Naive B cell (primary cell): ENCODE data around the gene TBC1D22A. TPM values are rescaled to one million over a fixed set of nuclear protein-coding genes. Genes with fewer than 3 reads are reported as not detected.
A peak's percentile ranks its signal among the peaks of the same experiment; 100 is the strongest.

Experiments used
- ATAC-seq, 2 donors: fragments of 150-1000 bp; cut with Tn5 transposase; 2 replicates each; pipeline ENCODE4 v1.10.0; 2021; ENCODE audit warnings: low read depth in 2 of 2, mild to moderate bottlenecking in 2 of 2, moderate library complexity in 2 of 2
- DNase-seq: peaks from one replicate; pipeline ENCODE4 v3.0.0; 2022
- H3K27ac Mint-ChIP-seq, 6 donors: one replicate each; pipeline ENCODE4 v1.8.0; 2020 to 2022; ENCODE audit warnings: mild to moderate bottlenecking in 6 of 6, mixed read lengths in 6 of 6, moderate library complexity in 5 of 6, inconsistent platforms in 2 of 6
- H3K27me3 Mint-ChIP-seq, 3 donors: one replicate each; pipeline ENCODE4 v1.8.0; 2021 to 2022; ENCODE audit warnings: mixed read lengths in 3 of 3, mild to moderate bottlenecking in 1 of 3
- H3K36me3 Mint-ChIP-seq, 2 donors: one replicate each; pipeline ENCODE4 v1.8.0; 2020 to 2022; ENCODE audit warnings: mixed read lengths in 2 of 2, inconsistent platforms in 1 of 2, mild to moderate bottlenecking in 1 of 2
- H3K4me1 Mint-ChIP-seq, 3 donors: one replicate each; pipeline ENCODE4 v1.8.0; 2020 to 2022; ENCODE audit warnings: mixed read lengths in 3 of 3, inconsistent platforms in 1 of 3, mild to moderate bottlenecking in 1 of 3, moderate library complexity in 1 of 3
- H3K4me3 Mint-ChIP-seq, 8 donors: one replicate each; pipeline ENCODE4 v1.8.0; 2020 to 2022; ENCODE audit warnings: mild to moderate bottlenecking in 8 of 8, mixed read lengths in 8 of 8, moderate library complexity in 8 of 8, inconsistent platforms in 2 of 8
- H3K9me3 Mint-ChIP-seq, 7 donors: one replicate each; pipeline ENCODE4 v1.8.0; 2020 to 2022; ENCODE audit warnings: mixed read lengths in 7 of 7, mild to moderate bottlenecking in 5 of 7, inconsistent platforms in 2 of 7, moderate library complexity in 1 of 7
- polyA plus RNA-seq, 6 donors: library from polyadenylated mRNA; unstranded; fragments of 300-500 nt; fragmentation: Illumina TruSeq; gene quantifications; one replicate each; pipeline ENCODE4 v1.2.3, GENCODE V29; 2021; ENCODE audit warnings: low read depth in 6 of 6

TBC1D22A gene
- polyA plus RNA-seq, 6 donors from 2014 or later = 47.2 to 74.5 (median 62.6) TPM

DNA sequence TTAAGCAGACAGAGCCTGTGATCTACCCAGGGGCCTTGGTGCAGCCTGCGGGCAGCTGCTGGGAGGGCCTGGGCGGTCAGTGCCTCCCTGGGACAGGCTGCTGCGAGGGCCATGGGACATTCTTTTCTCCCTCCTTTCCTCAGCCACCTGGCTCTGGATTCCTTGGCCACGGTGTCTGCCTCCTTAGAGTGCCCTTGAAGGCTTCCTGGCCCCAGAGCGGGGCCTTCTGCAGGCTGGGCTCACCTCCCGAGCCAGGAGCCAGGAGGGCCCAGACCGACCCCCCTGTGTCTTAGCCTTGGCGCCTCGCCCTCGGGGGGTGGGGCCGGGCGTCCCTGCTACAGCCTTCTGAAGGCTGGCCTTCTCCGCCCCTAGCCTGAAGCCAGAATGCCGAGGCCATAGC, 231.2 kb downstream of the TBC1D22A start:
- Mint-ChIP-seq H3K36me3 (peaks cover 9 to 14% of the 10 kb centered on the region in 2 donors), H3K27me3 (no peaks in the 10 kb centered on the region), H3K27ac (no peak overlapping the region), H3K4me3 (no peak overlapping the region), H3K4me1 (peaks cover 7 to 24% (median 9%) of the 10 kb centered on the region in 3 donors), H3K9me3 (no peaks in the 10 kb centered on the region)
- ATAC-seq (no peak), DNase-seq (no peak)

DNA sequence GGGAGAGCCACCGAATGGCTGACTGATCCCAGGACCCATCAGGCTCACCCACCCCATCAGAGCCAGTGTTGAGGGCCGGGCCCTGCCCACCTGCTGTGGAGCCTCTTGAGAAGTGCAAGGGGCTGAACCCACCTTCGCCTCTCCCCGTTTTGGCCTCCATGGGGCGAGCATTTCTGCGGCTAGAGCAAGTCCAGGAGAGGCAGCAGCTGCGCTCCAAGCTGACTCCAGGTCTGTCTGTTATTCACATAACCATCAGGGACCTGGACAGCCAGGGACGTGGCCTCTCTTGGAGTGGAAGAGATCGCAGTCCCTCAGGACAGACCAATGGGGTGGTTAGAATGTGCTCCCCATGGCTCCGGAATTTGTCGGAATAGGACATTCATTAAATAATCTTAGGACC, 231.8 kb downstream of the TBC1D22A start:
- Mint-ChIP-seq H3K4me3 (no peak overlapping the region), H3K27me3 (no peaks in the 10 kb centered on the region), H3K27ac (peak overlapping the region in 1 of 6 donors; percentile 78), H3K36me3 (peaks cover 14 to 15% of the 10 kb centered on the region in 2 donors), H3K9me3 (no peaks in the 10 kb centered on the region), H3K4me1 (peaks cover 11 to 24% (median 13%) of the 10 kb centered on the region in 3 donors)
- ATAC-seq (no peak), DNase-seq (no peak)

DNA sequence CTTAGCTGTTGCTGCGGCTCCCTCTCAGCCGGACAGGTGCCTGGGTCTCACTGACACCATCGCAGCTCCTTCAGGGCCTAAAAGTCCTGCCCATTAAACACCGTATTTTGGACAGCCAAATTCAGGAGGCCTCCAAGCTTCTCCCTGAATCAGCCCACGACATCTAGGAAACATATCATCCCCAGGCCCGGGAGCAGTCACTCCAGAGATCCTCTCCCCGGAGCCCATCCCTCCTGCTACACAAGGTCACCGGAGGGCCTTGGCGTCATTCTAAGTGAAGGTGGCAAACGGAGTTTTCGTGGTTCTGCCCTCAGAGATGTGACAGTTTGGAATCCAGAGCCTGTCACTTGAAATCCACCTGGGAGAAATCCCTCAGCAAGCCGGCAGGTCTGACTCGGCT, 232.5 kb downstream of the TBC1D22A start:
- H3K9me3 Mint-ChIP-seq = no peaks in the 10 kb centered on the region
- peaks cover 13 to 24% (median 18%) of the 10 kb centered on the region in 3 donors for H3K4me1 Mint-ChIP-seq
- ATAC-seq = no peak
- no peak overlapping the region for H3K4me3 Mint-ChIP-seq
- no peaks in the 10 kb centered on the region for H3K27me3 Mint-ChIP-seq
- DNase-seq = no peak
- peaks cover 15 to 19% of the 10 kb centered on the region in 2 donors for H3K36me3 Mint-ChIP-seq
- no peak overlapping the region for H3K27ac Mint-ChIP-seq

DNA sequence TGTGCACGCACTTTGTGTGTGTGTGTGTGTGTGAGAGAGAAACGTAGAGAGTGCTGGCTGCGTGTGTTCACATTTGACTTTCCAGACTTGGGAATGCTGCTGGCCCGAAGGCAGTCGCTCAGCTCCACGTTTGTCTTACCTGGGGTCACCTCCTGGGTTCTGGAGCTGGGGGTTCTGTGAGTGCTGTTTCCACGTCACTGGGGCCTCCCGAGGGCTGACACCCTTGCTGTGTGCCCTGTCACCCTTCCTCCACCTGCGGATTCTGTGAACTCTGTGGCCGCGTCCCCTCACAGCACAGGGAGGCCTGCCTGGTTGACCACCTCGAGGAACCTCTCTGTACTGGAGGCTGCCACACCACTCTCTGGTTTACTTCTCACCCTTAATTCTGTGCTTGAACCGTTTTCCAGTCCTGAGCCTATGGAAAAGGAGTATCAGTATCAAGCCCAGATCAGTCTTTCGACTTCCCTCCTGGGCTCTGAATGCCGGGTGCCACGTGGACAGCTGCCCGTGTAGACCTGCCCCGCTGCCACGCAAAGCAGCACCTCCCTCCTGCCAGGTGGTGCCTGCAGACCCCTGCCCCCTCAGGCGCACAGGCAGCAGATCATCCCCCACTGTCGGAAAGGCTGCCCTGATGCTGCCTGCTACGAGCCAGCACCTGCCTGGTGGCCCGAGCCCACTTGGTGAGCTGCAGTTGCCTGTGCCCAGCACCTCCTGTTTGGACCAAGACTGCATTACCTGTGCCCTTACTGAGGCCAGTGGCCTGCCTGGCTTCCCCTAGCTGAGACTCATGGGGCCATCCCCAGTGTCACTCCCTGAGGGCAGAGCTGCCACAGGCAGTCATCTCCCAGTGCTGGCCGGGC, 233.3 kb downstream of the TBC1D22A start:
- Mint-ChIP-seq H3K36me3 (peaks cover 17% of the 10 kb centered on the region in 2 donors), H3K9me3 (no peaks in the 10 kb centered on the region), H3K4me3 (no peak overlapping the region), H3K4me1 (peaks cover 17 to 28% (median 24%) of the 10 kb centered on the region in 3 donors), H3K27ac (no peak overlapping the region), H3K27me3 (no peaks in the 10 kb centered on the region)
- DNase-seq (no peak), ATAC-seq (no peak)

DNA sequence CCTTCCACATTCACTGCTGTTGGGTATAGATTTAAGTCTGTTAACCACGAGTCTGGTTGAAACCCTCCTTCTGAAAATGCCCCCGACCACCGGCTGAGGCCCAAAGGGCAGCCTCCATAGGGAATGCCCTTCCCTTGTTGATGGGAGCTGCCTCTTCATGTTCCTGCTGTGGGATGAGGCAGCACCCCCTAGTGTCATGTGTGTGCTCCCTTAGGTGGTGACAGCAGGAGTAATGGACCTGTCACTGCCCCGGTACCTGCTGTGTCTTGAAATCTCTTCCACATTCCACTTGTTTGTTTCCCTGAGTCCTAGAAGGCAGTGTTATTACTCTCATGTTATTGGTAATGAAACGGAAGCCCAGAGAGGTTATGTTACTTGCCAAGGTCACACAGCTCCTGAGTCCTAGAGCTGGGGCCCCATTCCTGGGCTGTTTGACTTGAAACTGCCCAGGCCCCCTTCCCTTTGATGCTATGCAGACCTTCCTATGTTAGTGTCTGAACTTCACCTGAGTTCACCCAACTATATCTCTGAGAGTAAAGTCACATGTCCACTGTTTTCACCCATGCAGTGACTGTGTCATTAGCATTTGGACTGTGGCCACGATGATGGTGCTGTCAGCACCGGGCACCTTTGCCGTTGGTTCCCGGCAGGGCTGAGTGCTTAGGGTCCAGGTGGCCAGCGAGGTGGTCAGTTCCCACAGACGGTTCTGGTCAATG, 234.3 kb downstream of the TBC1D22A start:
- ATAC-seq = no peak
- Mint-ChIP-seq H3K27me3 (no peaks in the 10 kb centered on the region), H3K4me1 (peaks cover 16 to 25% (median 24%) of the 10 kb centered on the region in 3 donors), H3K4me3 (no peak overlapping the region), H3K27ac (peak overlapping the region in 4 of 6 donors; percentile 66 to 92 (median 82)), H3K36me3 (peaks cover 7 to 14% of the 10 kb centered on the region in 2 donors), H3K9me3 (no peaks in the 10 kb centered on the region)
- no peak for DNase-seq

DNA sequence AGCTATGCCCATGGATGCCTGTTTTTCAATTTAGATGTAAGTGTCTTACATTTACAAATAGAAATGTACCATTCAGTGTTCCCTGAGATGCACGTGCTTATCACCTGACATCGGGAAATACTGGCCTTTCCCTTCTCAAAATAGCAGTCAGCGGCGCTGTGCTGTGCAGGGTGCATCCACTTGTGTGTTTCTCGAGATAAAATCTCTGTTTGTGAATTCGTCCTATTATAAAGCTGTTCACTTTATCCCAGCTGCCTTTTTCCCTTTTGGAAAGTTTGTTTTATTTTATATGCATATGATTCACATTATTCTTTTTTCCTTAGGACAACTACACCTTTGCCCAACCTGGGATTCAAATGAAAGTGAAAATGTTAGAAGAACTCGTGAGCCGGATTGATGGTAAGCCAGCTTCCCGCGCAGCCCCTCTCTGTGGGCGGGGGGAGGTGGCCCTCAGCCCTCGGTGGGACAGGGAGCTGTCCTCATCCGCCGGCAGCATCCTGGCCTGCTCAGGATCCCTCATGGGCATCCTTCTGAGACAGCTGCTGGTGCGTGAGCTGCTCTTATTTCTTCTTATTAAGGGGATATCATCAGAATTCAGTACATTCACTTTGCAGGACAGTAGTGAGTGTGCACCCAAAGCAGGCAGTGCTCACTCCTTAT, 235.0 kb downstream of the TBC1D22A start:
- Mint-ChIP-seq H3K27ac (no peak overlapping the region), H3K9me3 (no peaks in the 10 kb centered on the region), H3K36me3 (peaks cover 7 to 14% of the 10 kb centered on the region in 2 donors), H3K4me3 (no peak overlapping the region), H3K4me1 (peaks cover 21 to 24% (median 24%) of the 10 kb centered on the region in 3 donors), H3K27me3 (no peaks in the 10 kb centered on the region)
- DNase-seq (no peak), ATAC-seq (no peak)

DNA sequence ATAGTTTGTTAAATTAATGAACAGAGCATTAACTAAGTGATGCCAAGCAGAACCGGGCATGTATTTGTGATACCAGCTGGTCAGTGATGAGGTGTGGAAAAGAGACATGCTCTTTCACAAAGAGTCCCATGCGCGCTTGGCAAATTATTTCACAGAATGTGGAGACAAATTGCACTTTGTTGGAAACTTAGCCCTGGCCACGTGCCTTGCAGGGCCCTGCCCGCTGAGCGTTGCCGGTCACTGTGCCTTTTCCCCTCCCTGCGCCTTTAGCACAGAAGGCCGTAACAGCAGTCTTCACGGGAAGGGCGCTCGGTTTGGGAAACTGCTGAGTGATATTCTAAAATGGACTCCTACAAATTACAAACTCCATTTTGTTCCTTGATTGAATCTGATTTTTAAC, 235.9 kb downstream of the TBC1D22A start:
- H3K4me3 Mint-ChIP-seq = no peak overlapping the region
- no peaks in the 10 kb centered on the region for H3K9me3 Mint-ChIP-seq
- H3K4me1 Mint-ChIP-seq = peaks cover 19 to 22% (median 21%) of the 10 kb centered on the region in 3 donors
- no peaks in the 10 kb centered on the region for H3K27me3 Mint-ChIP-seq
- no peak for DNase-seq
- no peak for ATAC-seq
- H3K27ac Mint-ChIP-seq = peak overlapping the region in 2 of 6 donors; percentile 49 to 62
- H3K36me3 Mint-ChIP-seq = peaks cover 7 to 14% of the 10 kb centered on the region in 2 donors

DNA sequence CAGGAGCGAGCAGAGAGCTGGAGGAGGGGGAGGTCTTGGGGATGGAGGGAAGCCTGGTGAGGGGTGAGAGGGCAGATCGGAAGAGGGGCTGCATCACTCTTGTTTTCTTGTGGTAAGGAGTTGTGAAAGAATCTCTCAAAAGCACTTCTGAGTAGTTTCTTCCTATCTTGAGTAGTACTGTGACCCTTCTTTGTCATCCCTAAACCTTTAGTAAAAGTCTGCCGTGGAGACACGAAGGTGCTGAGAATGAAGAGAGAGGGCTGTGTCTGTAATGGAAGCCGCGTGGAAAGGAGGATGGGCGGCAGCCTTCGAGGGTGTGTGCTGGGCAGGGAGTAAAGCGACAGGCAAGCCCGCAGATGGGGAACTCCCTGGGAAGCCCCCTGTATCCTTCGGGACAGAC, 237.8 kb downstream of the TBC1D22A start:
- peak overlapping the region in 1 of 8 donors; percentile 23 for H3K4me3 Mint-ChIP-seq
- no peaks in the 10 kb centered on the region for H3K27me3 Mint-ChIP-seq
- no peak for DNase-seq
- H3K9me3 Mint-ChIP-seq = no peaks in the 10 kb centered on the region
- H3K27ac Mint-ChIP-seq = peak overlapping the region in 5 of 6 donors; percentile 66 to 90 (median 83)
- peaks cover 7 to 14% of the 10 kb centered on the region in 2 donors for H3K36me3 Mint-ChIP-seq
- ATAC-seq = no peak
- H3K4me1 Mint-ChIP-seq = peaks cover 19 to 22% (median 21%) of the 10 kb centered on the region in 3 donors

DNA sequence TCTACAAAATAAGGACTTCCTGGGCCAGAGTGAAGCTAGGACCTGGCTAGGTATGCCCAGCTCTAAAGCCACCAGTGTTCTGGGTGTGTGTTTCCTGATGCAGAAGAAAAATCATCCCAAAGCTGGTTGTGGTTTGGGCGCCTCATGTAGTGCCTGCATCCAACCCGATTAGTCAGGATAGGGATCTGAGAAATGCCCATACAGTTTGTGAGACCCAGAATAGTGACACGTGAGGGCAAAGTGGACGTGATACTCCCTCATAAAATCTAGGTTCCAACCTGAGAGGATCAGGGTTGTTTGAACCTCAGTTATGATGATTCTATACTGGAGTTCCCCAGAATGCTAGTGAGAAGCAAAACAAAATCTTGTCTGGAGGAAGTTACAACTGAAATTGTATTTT, 238.4 kb downstream of the TBC1D22A start:
- peaks cover 15 to 22% (median 21%) of the 10 kb centered on the region in 3 donors for H3K4me1 Mint-ChIP-seq
- DNase-seq = no peak
- H3K9me3 Mint-ChIP-seq = no peaks in the 10 kb centered on the region
- peak overlapping the region in 1 of 6 donors; percentile 75 for H3K27ac Mint-ChIP-seq
- H3K27me3 Mint-ChIP-seq = no peaks in the 10 kb centered on the region
- no peak for ATAC-seq
- H3K4me3 Mint-ChIP-seq = no peak overlapping the region
- H3K36me3 Mint-ChIP-seq = peaks cover 7 to 14% of the 10 kb centered on the region in 2 donors

DNA sequence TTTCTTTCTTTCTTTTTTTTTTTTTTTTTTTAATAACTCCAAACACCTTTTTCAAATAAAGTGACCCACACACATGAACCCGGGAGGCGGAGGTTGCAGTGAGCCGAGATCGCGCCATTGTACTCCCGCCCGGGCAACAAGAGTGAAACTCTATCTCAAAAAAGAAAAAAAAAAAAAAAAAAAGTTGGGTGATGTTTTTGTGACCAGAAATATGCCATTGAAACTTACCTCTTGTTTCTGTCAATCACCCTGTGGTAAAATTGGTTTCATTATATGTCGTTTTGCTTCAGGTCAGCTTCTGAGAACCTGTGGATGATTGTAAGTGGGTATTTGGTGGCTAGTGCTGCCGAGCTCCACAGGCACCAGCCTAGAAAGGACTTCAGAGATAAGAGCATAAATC, 238.8 kb downstream of the TBC1D22A start:
- ATAC-seq = no peak
- Mint-ChIP-seq H3K4me1 (peaks cover 12 to 22% (median 20%) of the 10 kb centered on the region in 3 donors), H3K27me3 (no peaks in the 10 kb centered on the region), H3K4me3 (no peak overlapping the region), H3K27ac (peak overlapping the region in 1 of 6 donors; percentile 44), H3K9me3 (no peaks in the 10 kb centered on the region), H3K36me3 (peaks cover 7 to 14% of the 10 kb centered on the region in 2 donors)
- no peak for DNase-seq

DNA sequence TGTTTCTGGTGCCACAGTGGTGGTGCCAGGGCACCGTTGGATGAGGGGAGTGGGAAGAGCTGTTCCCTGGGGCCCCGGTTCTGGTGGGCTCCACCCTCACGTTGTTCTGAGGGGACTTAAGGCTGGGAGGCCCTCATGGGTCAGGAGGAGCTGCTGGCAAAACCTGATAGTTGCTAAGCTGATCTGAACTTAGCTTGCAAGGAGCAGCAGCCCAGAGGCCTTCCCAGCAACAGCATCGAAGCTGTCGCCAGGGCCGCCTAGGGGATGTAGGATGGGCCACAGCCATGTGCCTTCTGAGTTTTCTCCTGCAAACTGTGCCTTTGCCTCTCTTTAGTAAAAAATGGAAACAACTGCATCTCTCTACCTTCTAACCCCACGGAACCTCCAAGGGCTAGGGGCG, 240.2 kb downstream of the TBC1D22A start:
- peaks cover 6 to 20% (median 16%) of the 10 kb centered on the region in 3 donors for H3K4me1 Mint-ChIP-seq
- H3K9me3 Mint-ChIP-seq = no peaks in the 10 kb centered on the region
- no peaks in the 10 kb centered on the region for H3K27me3 Mint-ChIP-seq
- H3K27ac Mint-ChIP-seq = peak overlapping the region in 2 of 6 donors; percentile 12 to 24
- peaks cover 7 to 10% of the 10 kb centered on the region in 2 donors for H3K36me3 Mint-ChIP-seq
- ATAC-seq (no peak), DNase-seq (no peak)
- no peak overlapping the region for H3K4me3 Mint-ChIP-seq

DNA sequence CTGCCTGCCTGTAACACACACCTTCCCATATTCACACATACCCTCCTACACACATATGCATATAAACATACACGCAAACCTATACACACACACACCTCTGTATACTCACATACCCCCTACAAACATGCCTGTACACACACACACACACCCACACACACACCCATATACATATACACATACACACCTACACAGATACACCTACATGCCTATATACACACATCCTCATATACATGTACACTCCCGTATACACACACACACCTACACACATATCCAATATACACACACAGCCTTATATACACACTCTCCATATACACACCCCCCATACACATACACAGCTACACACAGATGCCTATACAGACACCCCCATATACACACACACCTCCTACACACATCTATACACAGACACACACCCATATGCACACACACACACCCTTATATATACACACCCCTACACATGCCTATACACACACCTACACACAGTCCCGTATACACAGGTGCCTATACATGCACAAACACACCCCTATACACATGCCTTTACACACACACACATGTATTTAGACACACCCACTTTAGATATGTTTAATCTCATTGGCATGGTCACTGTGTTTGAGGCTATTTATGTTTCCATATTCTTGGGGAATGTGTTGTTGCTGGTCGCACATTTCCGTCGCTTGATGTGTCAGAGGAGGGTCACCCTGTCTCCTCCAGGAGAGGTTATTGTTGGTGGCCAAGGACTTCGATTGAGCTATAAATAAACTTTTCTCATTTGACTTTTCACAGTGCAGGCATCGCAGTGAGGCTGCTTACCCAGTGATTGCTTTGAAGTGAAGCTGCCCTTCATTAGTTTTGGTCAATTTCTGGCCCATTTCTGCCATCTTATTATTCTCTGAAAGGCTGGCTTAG, 243.3 kb downstream of the TBC1D22A start:
- Mint-ChIP-seq H3K27ac (no peak overlapping the region), H3K9me3 (no peaks in the 10 kb centered on the region), H3K36me3 (no peaks in the 10 kb centered on the region), H3K27me3 (no peaks in the 10 kb centered on the region), H3K4me1 (peaks cover 0 to 10% (median 0%) of the 10 kb centered on the region in 3 donors), H3K4me3 (no peak overlapping the region)
- DNase-seq = no peak
- ATAC-seq = no peak
